Stimulated activated CD4-positive, alpha-beta T cell treated with anti-CD3 and anti-CD28 coated beads, Interleukin-2, amount 100 ng/mL, for 24 hours (primary cell): ENCODE results near the gene RPS19BP1.
"Not testable (repeated sequence)": the region's sequence is repeated elsewhere in the genome, so short reads cannot be mapped to it uniquely, and the experiment has no call there.

Experiments
- DNase-seq, 2 donors: peaks; one replicate each; pipeline ENCODE4 v3.0.0-alpha.2; 2020

RPS19BP1 gene

GRCh38 chr22:39510529-39511149 is 21.9 kb downstream of the RPS19BP1 start:
- no peak for DNase-seq

- no peak for DNase-seq
These were observed 24.2 kb downstream of the RPS19BP1 start for GRCh38 chr22:39508393-39508792.

GRCh38 chr22:39507021-39507420 is 25.5 kb downstream of the RPS19BP1 start:
- DNase-seq: not testable (repeated sequence)

- DNase-seq: no peak
These were observed 28.5 kb downstream of the RPS19BP1 start for GRCh38 chr22:39504071-39504470.

GRCh38 chr22:39503630-39504029 is 28.9 kb downstream of the RPS19BP1 start:
- DNase-seq: no peak

- no peak for DNase-seq
These were observed 29.6 kb downstream of the RPS19BP1 start for GRCh38 chr22:39502789-39503409.

- peak; percentile 94 to 96 for DNase-seq
These were observed 30.3 kb downstream of the RPS19BP1 start, which contains the start of gene MIEF1 for GRCh38 chr22:39502109-39502788. MIEF1 (plus strand) TSS chr22:39502290; CDS start chr22:39511295, 9,005 bp downstream.

- no peak for DNase-seq
These were observed 30.9 kb downstream of the RPS19BP1 start for GRCh38 chr22:39501644-39502108.

GRCh38 chr22:39500101-39500500 is 32.4 kb downstream of the RPS19BP1 start:
- DNase-seq: no peak

GRCh38 chr22:39498802-39499201 is 33.7 kb downstream of the RPS19BP1 start:
- no peak for DNase-seq

- DNase-seq: no peak
These were observed 34.2 kb downstream of the RPS19BP1 start for GRCh38 chr22:39498368-39498767.

GRCh38 chr22:39497429-39497828 is 35.1 kb downstream of the RPS19BP1 start:
- DNase-seq: no peak

- peak; percentile 72 to 73 for DNase-seq
These were observed 36.3 kb downstream of the RPS19BP1 start for GRCh38 chr22:39496131-39496838.

GRCh38 chr22:39494471-39495120 is 38.0 kb downstream of the RPS19BP1 start:
- no peak for DNase-seq

GRCh38 chr22:39493759-39494158 is 38.8 kb downstream of the RPS19BP1 start:
- no peak for DNase-seq

- DNase-seq: no peak
These were observed 40.4 kb downstream of the RPS19BP1 start for GRCh38 chr22:39492186-39492585.

- no peak for DNase-seq
These were observed 40.9 kb downstream of the RPS19BP1 start for GRCh38 chr22:39491696-39492095.

GRCh38 chr22:39490966-39491680 is 41.4 kb downstream of the RPS19BP1 start:
- DNase-seq: no peak

- peak; percentile 82 for DNase-seq
These were observed 42.3 kb downstream of the RPS19BP1 start for GRCh38 chr22:39490135-39490798.

GRCh38 chr22:39489094-39490068 is 43.2 kb downstream of the RPS19BP1 start:
- DNase-seq: no peak
